Measurements from ENCODE around the gene SLC26A9. TPM values are rescaled to one million over a fixed set of nuclear protein-coding genes. Genes with fewer than 3 reads are reported as not detected.

SLC26A9 gene
- total RNA-seq, 1 donor from 2014 or later = not detected

DNA sequence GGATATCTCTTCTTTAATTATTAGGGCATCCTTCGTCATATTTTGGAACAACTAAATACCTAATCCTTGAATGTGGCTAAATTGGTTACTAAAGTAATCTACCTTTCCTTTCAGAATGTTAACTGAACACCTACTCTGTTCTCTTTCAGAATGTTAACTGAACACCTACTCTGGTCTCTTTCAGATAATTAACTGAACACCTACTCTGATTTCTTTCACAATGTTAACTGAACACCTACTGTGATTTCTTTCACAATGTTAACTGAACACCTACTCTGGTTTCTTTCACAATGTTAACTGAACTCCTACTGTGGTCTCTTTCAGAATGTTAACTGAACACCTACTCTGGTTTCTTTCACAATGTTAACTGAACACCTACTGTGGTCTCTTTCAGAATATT is 38.0 kb upstream of the SLC26A9 start:
- TF ChIP-seq CTCF (IDR thresholded peaks at IDR 0.05) = no peak
- Mint-ChIP-seq H3K27ac (ENCODE audit: unreplicated experiment) (no peak overlapping the region), H3K36me3 (ENCODE audit: low read depth) (peaks cover 11% of the 10 kb centered on the region), H3K27me3 (ENCODE audit: low read depth) (no peaks in the 10 kb centered on the region), H3K4me1 (ENCODE audit: low read depth) (peaks cover 8% of the 10 kb centered on the region), H3K4me3 (ENCODE audit: unreplicated experiment) (no peak overlapping the region), H3K9me3 (ENCODE audit: low read depth) (no peaks in the 10 kb centered on the region)
- DNase-seq (ENCODE audit: low spot score) = no peak

DNA sequence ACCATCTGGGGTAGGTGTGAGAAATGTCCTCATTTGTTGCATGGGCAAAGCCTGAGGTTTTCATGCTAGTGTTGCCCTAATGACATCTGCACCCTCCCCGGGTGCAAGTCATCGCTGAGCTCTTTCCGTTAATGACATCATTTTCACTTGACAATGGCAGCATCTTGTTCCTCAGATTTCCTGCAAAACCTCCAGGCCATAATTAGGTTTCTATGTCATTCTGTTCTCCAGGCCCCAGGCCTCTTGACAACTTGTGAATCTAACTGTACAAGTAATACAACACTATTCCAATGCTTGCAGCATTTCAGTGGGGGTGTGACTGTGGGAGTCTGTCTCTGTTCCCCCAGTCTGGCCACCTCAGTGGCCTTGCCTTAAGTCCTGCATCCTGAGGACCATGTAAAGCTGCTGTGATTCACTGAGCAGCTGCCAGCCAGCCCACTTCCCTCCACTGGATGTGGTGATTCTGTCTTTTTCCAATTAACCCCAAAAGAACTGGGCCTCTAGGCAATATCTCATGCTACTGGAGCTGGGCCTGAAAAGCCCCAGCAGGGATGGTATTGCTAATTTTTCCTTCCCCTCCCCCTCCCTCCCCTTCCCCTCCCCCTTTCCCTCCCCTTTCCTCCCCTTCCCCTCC is 37.1 kb upstream of the SLC26A9 start:
- peaks cover 6% of the 10 kb centered on the region for H3K4me1 Mint-ChIP-seq (ENCODE audit: low read depth)
- no peaks in the 10 kb centered on the region for H3K9me3 Mint-ChIP-seq (ENCODE audit: low read depth)
- H3K4me3 Mint-ChIP-seq (ENCODE audit: unreplicated experiment) = no peak overlapping the region
- H3K36me3 Mint-ChIP-seq (ENCODE audit: low read depth) = peaks cover 11% of the 10 kb centered on the region
- no peaks in the 10 kb centered on the region for H3K27me3 Mint-ChIP-seq (ENCODE audit: low read depth)
- TF ChIP-seq CTCF (IDR thresholded peaks at IDR 0.05) = no peak
- no peak overlapping the region for H3K27ac Mint-ChIP-seq (ENCODE audit: unreplicated experiment)
- DNase-seq (ENCODE audit: low spot score) = no peak

DNA sequence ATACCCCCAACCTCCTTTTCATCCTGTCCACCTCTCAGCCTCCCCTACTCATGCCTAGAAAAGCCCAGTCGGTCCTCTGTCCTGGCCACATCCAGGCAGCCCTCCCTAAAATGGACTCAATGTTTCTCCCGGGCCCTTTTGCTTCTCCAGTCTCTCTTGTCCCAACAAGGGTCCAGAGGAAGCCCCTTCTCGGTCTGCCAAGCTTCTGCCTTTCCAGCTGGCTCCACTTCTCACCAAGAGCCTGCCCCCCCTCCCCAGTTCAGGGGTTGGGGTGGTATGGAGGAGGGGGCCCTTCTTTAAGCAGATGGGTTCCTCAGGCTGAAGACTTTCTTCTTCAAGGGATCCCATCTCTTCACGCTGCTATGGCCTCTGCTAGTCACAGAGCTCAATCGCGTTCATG is 36.0 kb upstream of the SLC26A9 start:
- no peak for DNase-seq (ENCODE audit: low spot score)
- Mint-ChIP-seq H3K4me3 (ENCODE audit: unreplicated experiment) (no peak overlapping the region), H3K27me3 (ENCODE audit: low read depth) (no peaks in the 10 kb centered on the region), H3K4me1 (ENCODE audit: low read depth) (peaks cover 6% of the 10 kb centered on the region), H3K9me3 (ENCODE audit: low read depth) (no peaks in the 10 kb centered on the region), H3K36me3 (ENCODE audit: low read depth) (peaks cover 11% of the 10 kb centered on the region), H3K27ac (ENCODE audit: unreplicated experiment) (no peak overlapping the region)
- no peak for TF ChIP-seq CTCF (IDR thresholded peaks at IDR 0.05)

GRCh38 chr1:205978676-205979075 is 35.4 kb upstream of the SLC26A9 start:
- Mint-ChIP-seq H3K9me3 (ENCODE audit: low read depth) (no peaks in the 10 kb centered on the region), H3K4me1 (ENCODE audit: low read depth) (peaks cover 6% of the 10 kb centered on the region), H3K4me3 (ENCODE audit: unreplicated experiment) (no peak overlapping the region), H3K36me3 (ENCODE audit: low read depth) (peaks cover 11% of the 10 kb centered on the region), H3K27ac (ENCODE audit: unreplicated experiment) (no peak overlapping the region), H3K27me3 (ENCODE audit: low read depth) (no peaks in the 10 kb centered on the region)
- no peak for DNase-seq (ENCODE audit: low spot score)
- no peak for TF ChIP-seq CTCF (IDR thresholded peaks at IDR 0.05)

- peaks cover 6% of the 10 kb centered on the region for H3K4me1 Mint-ChIP-seq (ENCODE audit: low read depth)
- TF ChIP-seq CTCF (IDR thresholded peaks at IDR 0.05) = peak; percentile 99
- H3K27me3 Mint-ChIP-seq (ENCODE audit: low read depth) = no peaks in the 10 kb centered on the region
- H3K9me3 Mint-ChIP-seq (ENCODE audit: low read depth) = no peaks in the 10 kb centered on the region
- peaks cover 8% of the 10 kb centered on the region for H3K36me3 Mint-ChIP-seq (ENCODE audit: low read depth)
- no peak overlapping the region for H3K27ac Mint-ChIP-seq (ENCODE audit: unreplicated experiment)
- DNase-seq (ENCODE audit: low spot score) = no peak
- no peak overlapping the region for H3K4me3 Mint-ChIP-seq (ENCODE audit: unreplicated experiment)
These were observed 34.3 kb upstream of the SLC26A9 start for GRCh38 chr1:205977402-205978014.
